HPDE6-E6E7 (cell line): ENCODE data around the gene COL9A2.

Source experiments
- DNase-seq: peaks from one replicate; pipeline ENCODE4 v3.0.0; 2011; ENCODE audit warnings: missing footprints; ENCODE audit errors: extremely low spot score

The COL9A2 gene

DNA sequence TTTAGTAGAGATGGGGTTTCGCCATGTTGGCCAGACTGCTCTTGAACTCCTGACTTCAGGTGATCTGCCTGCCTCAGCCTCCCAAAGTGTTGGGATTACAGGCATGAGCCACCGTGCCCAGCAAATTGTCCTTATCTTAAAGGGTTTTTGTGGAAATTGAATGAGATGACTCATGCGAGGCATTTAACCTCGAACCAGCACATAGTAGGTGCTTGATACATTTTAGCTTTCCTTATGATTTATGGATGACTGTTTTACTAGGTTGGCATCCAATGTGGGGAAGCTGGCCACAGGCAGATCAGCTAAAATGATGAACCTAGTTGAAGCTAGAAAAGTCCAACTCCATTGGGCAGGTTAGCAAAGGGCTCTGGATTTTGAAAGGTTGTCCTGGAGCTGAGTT is 1.4 kb upstream of the COL9A2 start:
- no peak for DNase-seq

DNA sequence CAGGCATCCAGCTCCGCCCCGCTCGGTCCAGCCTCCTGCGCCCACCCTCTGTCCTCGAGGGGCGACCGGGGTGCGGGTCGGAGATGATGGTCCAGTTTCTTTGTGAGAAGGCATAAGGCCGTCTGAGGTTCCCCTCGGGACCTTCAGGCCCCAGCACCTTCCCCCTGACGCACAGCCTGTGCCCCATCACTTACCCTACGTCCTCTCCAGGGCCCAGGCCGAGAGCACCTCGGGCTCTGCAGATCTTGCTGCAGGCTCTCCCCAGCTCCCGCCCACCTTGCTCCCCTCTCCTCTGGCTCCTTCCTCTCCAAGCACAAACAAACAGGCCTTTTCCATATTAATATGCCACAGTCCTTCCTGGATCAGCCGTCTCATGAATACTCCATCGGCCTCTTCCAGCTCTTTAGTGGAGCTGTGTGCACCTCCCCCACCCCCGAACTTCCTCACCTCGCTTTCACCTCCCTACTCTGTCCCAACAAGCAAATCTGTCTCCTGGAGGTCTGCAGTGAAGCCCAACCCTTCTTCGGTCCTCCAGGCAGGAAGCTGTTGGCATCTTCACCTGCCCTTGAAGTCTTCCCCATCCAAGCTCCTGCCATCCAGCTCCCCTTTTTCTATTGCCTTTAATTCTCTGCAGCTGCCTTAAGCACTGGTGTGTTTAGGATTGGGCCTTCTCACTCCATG is 448 bp upstream of the COL9A2 start:
- no peak for DNase-seq

DNA sequence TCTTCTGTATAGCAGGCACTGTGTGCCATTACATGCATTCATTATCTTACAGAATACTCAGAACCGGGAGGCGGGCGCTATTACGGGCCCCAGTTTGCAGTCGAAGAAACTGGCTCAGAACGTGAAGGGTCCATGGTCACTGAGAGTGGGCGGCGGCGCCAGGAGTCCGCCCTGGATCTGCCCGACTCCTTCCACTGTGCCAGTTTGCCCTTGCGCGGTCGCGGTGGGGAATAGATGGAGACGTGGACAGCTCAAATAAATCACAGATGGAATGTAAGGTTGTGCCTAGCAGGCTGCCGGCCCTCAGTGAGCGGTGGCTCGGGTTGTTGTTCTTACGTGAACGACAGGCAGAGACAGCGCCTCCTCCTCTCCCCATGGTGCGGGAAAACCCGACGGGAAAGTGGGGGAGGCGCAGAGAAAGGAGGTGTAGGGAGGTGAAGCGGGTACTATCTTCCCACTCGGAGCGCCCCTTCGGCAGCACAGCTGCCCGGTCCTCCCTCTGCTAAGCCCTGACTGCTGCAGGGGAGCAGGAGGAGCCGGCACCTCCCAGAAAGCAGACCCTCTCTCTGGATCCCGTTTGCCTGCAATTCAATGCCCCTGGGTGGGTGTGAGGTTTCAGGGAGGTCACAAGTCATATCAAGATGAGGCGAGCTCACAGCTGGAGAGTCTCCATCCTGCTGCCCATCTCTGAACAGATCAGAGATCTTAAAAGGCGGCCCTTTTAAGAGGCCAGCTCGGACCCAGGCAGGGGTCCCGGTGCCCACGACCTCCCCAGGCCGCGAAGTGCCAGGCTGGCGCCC is 1.1 kb downstream of the COL9A2 start:
- no peak for DNase-seq

DNA sequence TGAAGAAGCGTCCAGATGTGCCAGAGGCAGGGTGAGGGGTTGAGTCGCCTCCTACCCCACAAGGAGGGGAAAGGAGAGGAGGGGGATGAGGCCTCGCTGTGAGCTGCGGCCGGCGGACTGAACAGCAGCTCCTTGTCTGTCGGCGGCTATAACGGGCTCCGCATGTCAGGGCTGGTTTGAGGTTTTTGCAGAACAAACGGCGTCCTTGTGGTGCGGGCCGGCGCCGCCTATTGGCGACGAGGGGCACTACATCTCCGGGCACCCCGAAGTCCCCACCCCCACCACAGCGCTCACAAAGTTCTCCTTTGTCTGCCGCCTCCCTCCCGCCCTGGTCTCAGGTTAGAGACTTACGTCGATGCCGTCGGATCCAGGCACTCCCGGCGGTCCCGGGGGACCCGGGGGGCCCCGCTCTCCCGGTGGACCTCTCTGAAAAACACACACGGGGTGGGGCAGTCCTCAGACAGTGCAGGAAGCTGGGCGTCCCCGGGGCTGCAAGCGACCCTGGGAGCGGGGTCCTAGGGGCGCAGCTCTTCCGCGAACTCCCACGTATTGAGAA is 1.8 kb downstream of the COL9A2 start:
- DNase-seq: peak; percentile 79

DNA sequence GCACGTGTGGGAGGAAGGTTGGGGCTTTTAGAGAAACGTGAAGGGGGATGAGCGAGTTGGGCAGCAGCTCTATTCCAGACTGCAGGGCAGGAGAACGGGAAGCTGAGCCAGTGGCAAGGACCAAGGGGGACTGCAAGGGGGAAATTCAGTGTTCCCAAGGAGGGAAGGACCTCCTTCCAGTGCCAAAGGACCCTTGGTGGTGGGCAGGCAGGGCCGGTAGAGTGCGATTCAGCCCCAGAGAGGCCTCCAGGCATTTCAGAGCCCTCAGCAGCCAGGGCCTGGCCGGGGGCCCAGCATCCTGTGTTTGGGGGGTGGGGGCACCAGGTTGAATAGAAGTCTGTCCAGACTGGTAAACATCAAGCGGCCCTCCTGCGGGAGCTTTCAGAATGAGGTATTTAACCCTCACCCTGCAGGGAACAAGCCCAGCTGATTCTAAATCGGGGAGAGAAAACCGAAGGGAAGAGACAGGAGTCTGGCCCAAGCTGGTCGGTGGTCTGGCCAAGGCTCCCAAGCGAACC is 2.3 kb downstream of the COL9A2 start:
- DNase-seq: no peak

DNA sequence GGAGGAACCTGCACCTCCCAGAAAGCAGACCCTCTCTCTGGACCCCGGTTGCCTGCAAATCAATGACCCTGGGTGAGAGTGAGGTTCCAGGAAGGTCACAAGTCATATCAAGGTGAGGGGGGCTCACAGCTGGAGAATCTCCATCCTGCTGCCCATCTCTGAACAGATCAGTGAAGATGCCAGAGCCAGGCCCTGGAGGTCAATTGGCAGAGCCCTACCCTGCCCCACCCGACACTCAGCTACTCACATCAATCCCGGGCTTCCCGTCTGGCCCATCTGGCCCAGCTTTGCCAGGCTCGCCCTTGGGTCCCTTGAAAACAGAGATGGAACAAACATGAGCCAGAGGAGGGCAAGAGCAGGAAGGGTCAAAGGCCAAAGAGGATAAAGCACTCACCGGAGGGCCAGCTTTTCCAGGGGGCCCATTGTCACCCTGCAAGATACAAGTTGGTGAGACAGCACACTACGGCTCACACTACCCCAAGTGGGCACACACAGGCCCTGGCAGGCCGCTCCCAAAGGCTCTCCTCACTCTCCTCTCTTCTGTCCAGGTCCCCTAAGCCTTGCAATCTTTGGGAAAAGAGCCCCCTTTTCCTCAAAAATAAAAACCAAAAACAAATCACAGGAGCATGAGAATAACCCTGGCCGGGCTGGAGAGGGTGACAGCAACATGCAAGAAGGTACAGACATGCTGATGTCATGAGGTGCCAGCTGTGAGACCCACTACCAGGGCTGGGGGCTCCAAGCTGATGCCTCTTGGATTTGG is 2.9 kb downstream of the COL9A2 start:
- no peak for DNase-seq

DNA sequence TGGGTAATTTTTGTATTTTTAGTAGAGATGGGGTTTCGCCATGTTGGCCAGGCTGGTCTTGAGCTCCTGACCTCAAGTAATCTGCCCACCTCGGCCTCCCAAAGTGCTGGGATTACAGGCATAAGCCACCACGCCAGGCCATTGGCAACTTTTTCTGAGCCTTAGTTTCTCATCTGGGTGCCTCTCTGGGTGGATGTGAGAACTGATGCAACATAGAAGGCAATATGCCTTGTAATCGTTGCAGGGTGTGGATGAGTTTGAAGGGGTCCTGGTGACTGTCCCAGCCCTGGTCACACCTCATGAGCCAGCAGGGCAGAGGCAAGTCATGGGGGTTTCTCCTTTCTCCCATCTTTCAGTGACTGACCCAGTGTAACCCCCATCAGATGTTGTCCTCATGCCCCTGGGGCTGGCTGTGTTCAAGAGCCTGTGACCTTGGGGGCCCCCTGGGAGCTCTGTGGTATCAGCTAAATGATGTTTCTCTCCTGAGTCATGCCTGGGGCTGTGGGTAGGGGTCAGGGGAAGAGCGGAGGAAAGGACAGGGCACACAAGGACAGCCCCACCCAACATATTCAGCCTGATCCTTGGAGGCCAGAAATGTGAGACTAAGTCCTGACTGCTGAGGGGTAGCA is 3.6 kb downstream of the COL9A2 start:
- no peak for DNase-seq

DNA sequence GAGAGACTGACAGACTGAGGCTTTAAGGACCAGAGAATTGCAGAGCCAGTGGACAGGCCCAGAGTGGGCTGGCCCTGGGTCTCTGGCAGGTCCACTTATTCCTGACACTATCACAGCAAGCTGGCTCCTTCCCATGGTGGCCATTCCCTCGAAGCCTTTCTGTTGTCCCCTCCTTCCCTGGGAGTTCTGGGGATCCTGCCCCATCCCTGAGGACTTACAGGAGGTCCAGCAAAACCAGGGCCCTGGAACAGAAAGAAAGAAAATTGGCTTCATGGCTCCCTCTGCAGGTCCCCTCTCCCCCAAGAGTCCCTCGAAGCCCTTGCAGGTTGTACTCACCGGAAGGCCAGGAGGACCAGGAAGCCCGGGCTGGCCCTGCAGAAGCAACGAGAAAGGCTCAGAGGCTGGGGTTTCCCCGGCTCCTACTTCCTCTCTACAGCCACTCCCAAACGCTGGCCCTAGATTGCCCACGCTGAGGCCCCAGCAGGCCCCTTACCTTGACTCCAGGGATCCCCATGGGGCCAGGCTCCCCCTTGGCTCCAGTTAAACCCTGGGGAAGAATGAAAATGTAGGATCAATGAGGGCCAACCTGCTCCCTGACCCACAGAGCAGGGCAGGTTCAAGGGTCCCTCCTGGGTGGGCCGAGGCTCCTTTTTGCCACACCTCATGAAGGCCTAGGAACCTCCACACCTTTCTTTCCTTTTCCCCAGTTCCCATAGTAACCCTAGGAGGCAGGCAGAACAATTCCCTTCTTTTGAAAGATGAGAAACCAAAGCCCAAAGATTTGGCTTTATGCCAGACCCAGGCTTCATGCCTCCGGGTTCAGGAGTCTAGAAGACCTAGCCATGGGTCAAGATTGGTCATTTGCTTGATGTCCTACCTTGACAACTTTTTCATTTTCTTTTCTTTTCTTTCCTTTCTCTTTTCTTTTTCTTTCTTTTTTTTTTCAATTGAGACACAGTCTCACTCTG is 4.6 kb downstream of the COL9A2 start:
- DNase-seq: no peak

DNA sequence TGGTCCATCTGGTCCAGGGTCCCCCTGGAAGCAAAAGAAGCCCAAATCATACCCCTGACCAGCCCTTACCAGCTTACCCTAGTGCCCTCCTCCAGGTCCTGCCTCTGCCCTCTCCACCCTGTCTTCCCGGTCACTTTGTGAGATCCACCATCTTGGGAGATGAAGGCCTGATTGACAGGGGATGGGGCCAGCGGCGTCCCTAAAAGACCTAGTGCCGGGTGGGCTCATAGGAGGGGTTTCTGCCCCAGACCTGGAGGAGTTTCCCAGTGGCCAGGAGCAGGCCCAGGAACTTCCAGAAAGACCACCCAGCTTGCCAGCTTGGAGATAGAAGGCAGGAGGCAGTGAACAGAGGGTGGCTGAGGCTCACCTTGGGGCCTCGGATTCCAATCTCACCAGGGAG is 5.4 kb downstream of the COL9A2 start:
- DNase-seq: no peak

DNA sequence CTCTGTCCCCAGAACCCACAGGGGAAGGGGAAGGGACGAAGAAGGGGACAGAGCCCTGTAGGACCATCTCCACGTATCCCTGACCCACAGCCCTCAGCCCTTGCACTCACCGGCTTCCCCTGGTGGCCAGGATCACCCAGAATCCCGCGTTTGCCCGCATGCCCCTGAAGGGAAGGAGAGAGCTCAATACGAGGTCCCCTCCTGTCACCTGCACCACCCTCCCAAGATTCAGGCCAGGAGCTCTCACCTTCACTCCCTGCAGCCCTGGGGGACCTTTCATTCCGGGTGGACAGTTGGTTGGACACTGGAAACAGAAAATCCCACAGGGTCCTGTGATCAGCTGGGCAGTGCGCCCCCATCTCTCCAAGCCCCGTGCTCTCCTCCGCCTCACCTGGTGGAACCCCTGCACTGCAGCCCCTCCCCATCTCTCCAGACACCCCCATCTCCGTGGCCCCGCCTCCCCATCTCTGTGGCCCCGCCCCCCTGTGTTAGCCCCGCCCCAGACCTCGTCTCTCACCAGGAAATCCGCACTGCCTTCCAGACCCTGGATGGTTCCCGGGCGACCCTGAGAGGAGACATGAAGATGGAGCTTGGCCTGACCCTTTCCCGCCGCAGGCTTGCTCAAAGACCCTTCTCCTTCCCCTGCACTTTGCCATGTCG is 6.0 kb downstream of the COL9A2 start:
- no peak for DNase-seq

DNA sequence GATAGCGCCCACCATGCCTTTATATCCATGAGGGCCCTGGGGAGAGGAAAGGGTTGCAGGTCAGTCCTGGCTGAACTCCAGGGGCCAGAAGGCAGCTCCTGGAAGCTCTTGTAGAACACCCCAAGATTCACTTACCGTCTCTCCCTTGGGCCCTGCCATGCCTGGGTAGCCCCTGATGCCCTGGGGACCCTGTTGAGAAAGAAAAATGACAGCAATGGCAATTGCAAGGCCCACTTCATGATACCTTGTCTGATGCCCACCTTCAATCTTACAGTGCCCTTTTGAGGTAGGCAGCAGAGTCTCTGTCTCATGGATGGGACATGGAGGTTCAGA is 7.0 kb downstream of the COL9A2 start:
- no peak for DNase-seq

DNA sequence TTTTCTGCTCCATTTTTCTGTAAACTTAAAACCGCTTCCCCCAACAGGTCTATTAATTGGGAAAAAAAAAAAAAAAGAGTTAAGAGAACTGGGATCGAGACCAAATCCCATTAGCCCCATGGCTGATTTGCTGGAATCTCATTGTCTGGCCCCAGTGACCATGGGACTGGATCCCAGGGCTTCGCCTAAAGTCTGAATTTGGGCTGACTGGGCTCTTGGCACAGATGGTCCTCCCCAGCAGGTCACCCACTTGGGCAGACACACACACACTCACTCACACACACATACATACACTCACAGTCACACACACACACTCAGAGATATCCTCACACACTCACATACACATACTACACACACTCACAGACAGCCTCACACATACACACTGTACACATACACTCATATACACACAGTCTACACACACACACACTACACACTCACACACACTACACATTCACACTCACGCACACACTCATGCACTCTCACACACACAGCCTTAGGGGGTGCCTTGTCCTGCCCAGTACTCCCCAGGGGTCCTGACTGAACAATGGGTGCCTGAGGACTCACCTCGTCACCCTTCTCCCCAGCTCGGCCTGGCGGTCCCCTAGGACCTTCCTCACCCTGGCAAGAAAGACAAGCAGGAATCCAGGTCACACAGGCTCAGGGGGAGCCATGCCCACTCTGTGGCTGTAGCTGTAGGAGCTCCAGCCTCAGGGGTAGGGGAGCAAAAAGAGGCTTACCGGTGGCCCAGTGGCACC is 7.5 kb downstream of the COL9A2 start:
- DNase-seq: no peak

DNA sequence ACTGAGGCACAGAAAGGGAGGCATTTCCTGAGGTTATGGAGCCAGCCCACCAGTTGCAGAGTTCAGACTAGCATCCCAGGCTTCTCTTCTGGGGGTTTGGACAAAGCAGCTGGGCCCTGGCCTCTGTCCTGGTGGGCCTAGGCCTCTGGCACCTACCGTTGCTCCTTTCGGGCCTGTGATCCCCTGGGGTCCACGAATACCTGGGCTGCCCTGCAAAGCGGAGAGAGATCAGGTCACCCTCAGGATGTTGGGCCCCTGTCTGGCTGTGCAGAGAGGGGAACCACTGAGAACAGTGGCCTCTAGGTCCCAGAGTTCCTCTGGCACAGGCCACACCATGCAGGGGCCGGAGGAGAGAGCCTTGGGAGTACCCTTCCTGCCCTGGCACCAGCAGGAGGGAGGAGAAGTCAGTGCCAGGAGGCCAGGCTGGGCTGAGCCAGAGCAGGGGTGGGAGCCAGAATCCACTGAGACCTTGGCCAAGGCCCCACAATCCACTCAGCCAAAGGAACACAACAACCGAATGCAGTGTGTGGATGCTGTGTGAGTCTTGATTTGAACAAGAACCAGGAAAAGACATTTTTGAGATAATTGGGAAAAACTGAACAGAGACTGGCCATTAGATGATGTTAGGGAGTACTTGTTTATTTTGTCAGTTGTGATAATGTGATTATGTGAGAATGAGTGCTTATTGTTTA is 8.9 kb downstream of the COL9A2 start:
- DNase-seq: no peak

DNA sequence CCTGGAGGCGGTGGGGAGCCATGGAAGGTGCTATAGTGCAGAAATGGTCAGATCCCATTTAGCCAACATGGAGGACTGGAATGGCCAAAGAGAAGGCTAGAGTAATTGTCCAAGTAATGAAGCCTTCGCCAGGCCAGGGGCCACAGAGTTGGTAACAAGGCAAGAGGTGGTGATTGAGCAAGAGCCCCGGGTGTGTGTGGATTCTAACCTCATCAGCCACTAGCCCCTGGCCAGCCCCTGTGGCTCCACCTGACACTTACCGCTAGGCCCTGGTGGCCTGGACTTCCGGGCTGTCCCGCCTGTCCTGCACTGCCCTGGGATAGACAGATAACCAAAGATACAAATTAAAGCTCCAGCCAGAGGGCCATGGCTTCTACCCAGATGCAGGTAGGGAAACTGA is 9.9 kb downstream of the COL9A2 start:
- no peak for DNase-seq

DNA sequence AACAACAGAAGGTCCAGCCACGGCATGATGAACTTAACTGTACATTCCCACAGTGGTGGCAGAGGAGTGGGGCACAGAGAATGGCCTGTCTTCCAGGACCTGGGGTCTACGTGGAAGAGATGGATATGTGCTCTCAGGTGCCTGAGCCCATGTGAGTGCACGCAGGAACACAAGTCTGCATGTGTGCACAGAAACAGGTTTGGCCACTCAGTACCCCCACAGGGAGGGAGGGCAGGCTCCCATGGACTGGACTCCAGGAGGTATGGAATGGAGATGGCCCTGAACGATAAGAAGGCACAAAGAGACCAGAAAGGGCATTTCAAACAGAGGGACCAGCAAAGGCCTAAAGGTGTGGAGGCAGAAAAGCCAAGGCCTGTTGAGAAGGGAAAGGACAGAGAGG is 10.8 kb downstream of the COL9A2 start:
- DNase-seq: no peak

DNA sequence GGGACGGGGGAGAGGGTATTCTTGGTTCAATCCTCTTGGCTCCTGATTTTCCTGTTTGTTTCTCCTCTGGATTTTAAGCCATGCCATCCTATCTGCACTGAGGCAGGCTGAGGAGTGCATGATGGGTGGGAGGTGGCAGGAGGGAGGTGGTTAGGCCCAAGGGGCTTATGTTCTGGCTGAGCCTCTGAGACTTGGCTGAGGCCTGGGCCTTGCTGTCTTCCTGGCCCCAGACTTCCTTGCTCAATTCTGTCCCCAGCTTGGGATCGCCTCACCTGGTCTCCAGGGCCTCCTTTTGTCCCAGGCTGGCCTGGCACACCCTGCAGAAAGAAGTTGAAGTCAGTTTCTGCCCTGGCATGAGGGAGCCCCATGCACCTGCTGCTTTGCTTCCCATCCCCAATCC is 11.2 kb downstream of the COL9A2 start:
- DNase-seq: no peak

DNA sequence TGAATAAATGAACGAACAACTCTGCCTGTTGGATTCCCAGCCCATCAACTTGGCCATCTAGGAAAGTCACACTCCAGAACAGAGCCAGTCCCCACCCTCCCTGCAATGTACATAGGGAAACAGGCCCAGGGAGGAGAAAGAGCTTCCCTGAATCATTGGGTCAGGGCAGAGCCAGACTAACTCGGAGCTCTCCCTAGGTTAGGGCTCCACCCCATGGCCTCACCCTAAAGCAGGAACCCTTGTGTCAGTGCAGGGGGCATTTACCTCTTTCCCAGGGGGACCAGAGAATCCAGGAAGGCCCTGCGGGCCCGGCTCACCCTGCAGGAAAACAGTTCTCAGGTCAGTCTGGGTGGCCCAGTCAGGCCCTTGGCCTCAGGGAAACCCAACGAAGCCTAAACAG is 11.6 kb downstream of the COL9A2 start:
- no peak for DNase-seq

DNA sequence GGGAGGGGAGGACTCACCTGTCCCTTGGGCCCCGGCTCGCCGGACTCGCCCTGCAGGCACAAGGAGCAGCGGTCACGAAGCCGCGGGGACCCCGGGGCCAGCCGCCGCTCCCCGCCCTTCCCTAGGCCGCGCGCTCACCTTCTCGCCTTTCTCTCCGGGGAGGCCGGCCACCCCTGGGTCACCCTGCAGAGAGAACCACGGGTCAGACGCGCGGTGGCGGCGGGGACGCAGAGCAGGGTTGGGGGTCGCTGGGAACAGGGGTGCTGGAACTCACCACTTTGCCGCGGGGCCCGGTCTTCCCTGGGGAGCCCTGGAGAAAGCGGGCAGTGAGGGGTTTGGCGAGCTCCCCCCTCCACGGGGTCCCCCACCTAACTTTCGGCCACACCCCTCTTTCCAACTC is 13.3 kb downstream of the COL9A2 start:
- no peak for DNase-seq
